Lower lobe of right lung (tissue), 2 donors: ENCODE data around the gene LRRN4CL. TPM values are rescaled to one million over a fixed set of nuclear protein-coding genes. Genes with fewer than 3 reads are reported as not detected.
A peak's percentile ranks its signal among the peaks of the same experiment; 100 is the strongest.

ENCODE experiments used
- ATAC-seq, 2 donors: fragments of 200-7000 bp; cut with Tn5 transposase; one replicate each; pipeline ENCODE4 v1.9.1; 2020 to 2022; ENCODE audit warnings: mild to moderate bottlenecking in 2 of 2, moderate library complexity in 2 of 2
- DNase-seq: peaks from one replicate; pipeline ENCODE4 v3.0.0-alpha.2; 2020
- H3K27ac ChIP-seq: fragments of 200-600 bp; one replicate; pipeline ENCODE4 v1.8.0; 2022
- H3K27me3 ChIP-seq: fragments of 200-600 bp; one replicate; pipeline ENCODE4 v1.8.0; 2022; ENCODE audit warnings: low read depth
- H3K36me3 ChIP-seq: fragments of 200-600 bp; one replicate; pipeline ENCODE4 v1.8.0; 2022; ENCODE audit warnings: mild to moderate bottlenecking
- H3K4me1 ChIP-seq: fragments of 200-600 bp; one replicate; pipeline ENCODE4 v1.8.0; 2022
- H3K4me3 ChIP-seq: fragments of 200-600 bp; one replicate; pipeline ENCODE4 v1.8.0; 2022; ENCODE audit warnings: mild to moderate bottlenecking
- H3K9me3 ChIP-seq: fragments of 200-600 bp; one replicate; pipeline ENCODE4 v1.8.0; 2022
- intact Hi-C: fragments of 100-400 bp; cut with DNase I; formaldehyde crosslinking; loops from one replicate; pipeline ENCODE4 v1.11.0; 2022
- total RNA-seq: library from RNA; stranded (reverse); fragmentation: NEBNext Ultra II Directional; extraction: Animal tissue kit (Norgen Biotek cat#: 25700); gene quantifications from one replicate; pipeline ENCODE4 v1.2.1, GENCODE V29; 2021
- TF ChIP-seq, protein P1 (sequence below): fragments of 200-600 bp; IDR thresholded peaks from one replicate; pipeline ENCODE4 v1.8.0; 2022; ENCODE audit warnings: antibody characterized with exemption, mild to moderate bottlenecking
- donor health status: DM: no; HTN: yes; CAD: no; lungs with severe emphysema.

The LRRN4CL gene
- total RNA-seq, 1 donor from 2014 or later: 3.4 TPM

DNA sequence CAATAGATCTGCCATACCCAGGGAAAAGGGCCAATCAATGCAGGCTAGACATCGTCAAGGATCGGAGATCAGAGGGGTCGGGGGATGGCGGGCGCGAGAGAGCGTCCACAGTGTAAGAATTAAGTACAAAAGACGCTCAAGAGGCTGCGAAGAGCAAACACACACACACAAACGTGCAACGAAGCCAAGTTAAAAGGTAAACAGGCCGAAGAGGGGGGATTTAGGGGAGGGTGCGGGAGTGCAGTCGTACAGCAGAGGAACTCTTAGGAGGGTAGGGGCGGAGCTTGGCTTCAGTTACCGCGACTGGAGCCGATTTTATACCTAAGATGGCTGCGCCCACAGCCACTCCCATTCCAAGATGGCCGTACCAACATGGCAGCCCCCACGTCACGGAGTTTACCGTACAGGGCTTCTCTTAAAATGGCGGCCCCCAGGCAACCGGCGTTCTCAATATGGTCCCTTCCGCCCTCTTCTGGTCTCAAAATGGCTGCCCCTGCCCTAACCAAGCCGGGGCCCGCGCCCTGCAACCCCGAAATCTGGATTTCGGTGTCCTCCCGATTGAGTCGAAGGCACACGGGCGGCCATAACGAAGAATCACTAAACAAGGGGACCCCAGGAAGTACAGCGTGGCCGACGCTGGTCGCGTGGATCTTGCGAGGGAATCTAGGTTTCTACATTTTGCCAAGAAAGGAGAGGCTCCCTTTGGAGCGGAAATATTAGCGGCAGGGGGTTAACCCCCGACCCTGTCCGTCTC lies 20.1 kb upstream of the LRRN4CL start:
- Histone ChIP-seq H3K4me3 (peak overlapping the region; percentile 61), H3K27ac (peak overlapping the region; percentile 95), H3K9me3 (no peaks in the 10 kb centered on the region), H3K27me3 (no peaks in the 10 kb centered on the region), H3K4me1 (peaks cover 46% of the 10 kb centered on the region), H3K36me3 (peaks cover 41% of the 10 kb centered on the region)
- intact Hi-C loops: no loop called here
- DNase-seq (peak; percentile 99), ATAC-seq (peak; percentile 90 to 92)
- TF ChIP-seq, protein P1, sequence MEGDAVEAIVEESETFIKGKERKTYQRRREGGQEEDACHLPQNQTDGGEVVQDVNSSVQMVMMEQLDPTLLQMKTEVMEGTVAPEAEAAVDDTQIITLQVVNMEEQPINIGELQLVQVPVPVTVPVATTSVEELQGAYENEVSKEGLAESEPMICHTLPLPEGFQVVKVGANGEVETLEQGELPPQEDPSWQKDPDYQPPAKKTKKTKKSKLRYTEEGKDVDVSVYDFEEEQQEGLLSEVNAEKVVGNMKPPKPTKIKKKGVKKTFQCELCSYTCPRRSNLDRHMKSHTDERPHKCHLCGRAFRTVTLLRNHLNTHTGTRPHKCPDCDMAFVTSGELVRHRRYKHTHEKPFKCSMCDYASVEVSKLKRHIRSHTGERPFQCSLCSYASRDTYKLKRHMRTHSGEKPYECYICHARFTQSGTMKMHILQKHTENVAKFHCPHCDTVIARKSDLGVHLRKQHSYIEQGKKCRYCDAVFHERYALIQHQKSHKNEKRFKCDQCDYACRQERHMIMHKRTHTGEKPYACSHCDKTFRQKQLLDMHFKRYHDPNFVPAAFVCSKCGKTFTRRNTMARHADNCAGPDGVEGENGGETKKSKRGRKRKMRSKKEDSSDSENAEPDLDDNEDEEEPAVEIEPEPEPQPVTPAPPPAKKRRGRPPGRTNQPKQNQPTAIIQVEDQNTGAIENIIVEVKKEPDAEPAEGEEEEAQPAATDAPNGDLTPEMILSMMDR: no peak

DNA sequence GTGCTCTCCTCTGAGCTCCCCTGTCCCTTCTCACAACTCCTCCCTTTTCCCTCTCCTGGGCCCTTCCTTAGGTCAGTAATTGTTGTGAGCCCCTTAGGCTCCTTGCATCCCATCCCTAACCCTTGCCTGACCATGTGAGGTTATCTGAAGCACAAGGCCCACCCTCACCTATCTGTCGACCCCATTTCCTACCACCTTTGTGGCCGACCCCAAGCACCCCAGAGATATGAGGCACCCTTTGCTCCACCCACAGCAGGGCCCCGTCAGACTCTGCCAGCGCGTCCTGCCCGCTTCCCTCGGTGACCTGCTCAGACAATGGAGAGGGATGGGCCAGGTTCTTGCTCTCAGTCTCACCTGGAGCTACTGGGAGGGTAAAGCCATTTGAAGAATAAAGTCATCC lies 19.5 kb upstream of the LRRN4CL start:
- Histone ChIP-seq H3K9me3 (no peaks in the 10 kb centered on the region), H3K36me3 (peaks cover 35% of the 10 kb centered on the region), H3K4me1 (peaks cover 46% of the 10 kb centered on the region), H3K27ac (peak overlapping the region; percentile 95), H3K4me3 (peak overlapping the region; percentile 61), H3K27me3 (no peaks in the 10 kb centered on the region)
- intact Hi-C loops: no loop called here
- ATAC-seq (peak; percentile 1 to 7), DNase-seq (no peak)
- TF ChIP-seq, protein P1: no peak

DNA sequence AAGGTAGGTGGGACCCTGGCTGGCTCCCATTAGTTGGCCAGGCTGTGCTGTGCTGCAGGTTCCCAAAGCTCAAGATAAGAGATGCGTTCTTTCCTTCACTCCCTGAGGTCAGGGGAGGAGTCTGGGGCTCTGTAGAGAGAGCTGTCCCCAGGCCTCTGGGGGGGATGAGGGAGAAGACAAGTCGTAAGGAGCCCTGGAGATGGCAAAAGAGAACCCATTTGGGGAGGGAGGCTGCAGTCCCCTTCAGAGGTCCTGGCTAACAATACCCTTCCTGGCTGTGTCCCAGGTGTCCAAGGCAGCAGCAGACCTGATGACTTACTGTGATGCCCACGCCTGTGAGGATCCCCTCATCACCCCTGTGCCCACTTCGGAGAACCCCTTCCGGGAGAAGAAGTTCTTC lies 19.1 kb upstream of the LRRN4CL start:
- no peak for ATAC-seq
- Histone ChIP-seq H3K27ac (peak overlapping the region; percentile 95), H3K9me3 (no peaks in the 10 kb centered on the region), H3K4me3 (peak overlapping the region; percentile 61), H3K4me1 (peaks cover 45% of the 10 kb centered on the region), H3K36me3 (peaks cover 31% of the 10 kb centered on the region), H3K27me3 (no peaks in the 10 kb centered on the region)
- DNase-seq: no peak
- TF ChIP-seq, protein P1: no peak
- intact Hi-C loops: no loop called here

DNA sequence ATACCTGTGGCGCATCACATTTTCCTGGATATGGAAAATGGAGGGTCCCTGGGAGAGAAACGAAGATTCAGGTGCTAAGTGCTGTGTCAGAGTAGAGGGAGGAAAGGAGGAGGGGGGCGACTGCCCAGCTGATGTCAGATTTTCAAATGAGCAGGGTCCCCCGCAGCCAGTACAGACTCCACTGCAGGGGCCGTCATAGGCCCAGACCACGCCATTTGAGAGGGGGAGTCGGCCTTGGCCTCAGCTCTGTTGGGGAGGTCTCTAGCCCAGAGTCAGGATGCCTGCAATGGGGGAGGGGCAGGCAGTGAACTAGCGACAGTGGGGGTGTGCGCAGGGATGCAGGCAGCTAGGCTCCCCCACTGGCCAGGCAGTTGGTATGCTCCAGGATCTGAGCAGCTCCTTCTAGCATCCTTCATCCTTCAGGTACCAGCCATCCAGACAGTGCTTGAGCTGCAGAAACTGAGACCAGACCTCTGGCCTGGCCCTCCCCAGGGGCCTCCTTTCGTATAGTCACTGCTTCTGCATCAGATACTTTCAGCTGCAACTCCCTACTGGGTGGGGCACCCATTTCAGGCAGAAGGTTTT lies 18.0 kb upstream of the LRRN4CL start, which contains the start of the genes BSCL2 and GNG3:
Gene BSCL2, minus strand, starts transcription at position 148 of the 585 bp plus-strand sequence. CDS start 229 bp downstream, outside the sequence.
Gene GNG3, plus strand, starts transcription at position 400 of the 585 bp plus-strand sequence. CDS start 620 bp downstream, outside the sequence.
- peak within 1 kb of the TSS; percentile 95 for H3K27ac ChIP-seq
- H3K36me3 ChIP-seq: peaks cover 21% of the 10 kb centered on the region
- H3K4me1 ChIP-seq: peaks cover 35% of the 10 kb centered on the region
- H3K27me3 ChIP-seq: no peaks in the 10 kb centered on the region
- peak within 1 kb of the TSS; percentile 90 for H3K4me3 ChIP-seq
- TF ChIP-seq, protein P1: no peak
- H3K9me3 ChIP-seq: no peaks in the 10 kb centered on the region
- no peak for DNase-seq
- ATAC-seq: no peak
- intact Hi-C loops: no loop called here

DNA sequence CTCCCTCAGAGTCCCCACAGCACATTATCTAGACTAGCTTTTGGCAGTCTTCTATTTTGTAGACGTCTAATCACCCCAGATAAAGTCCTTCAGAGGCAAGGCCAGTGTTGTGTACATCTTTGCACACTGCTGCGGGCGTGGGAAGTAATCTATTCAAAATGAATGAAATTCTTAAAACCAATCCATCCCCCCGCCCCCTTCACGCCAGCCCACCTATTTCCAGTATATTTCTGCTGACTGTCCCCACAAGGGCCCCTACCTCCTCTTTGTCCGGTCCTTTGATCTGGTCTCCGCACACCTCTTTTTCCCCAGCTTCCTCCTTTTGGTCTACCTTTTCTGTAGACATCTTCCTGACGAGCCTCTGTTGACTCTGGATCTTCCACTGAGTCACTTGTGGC lies 17.5 kb upstream of the LRRN4CL start:
- H3K4me1 ChIP-seq: peaks cover 35% of the 10 kb centered on the region

More for the DNA sequence above, 17.5 kb upstream of the LRRN4CL start:
- TF ChIP-seq, protein P1: no peak
- DNase-seq (no peak), ATAC-seq (no peak)
- peaks cover 15% of the 10 kb centered on the region for H3K36me3 ChIP-seq
- H3K9me3 ChIP-seq: no peaks in the 10 kb centered on the region
- peak overlapping the region; percentile 90 for H3K4me3 ChIP-seq
- H3K27me3 ChIP-seq: no peaks in the 10 kb centered on the region
- intact Hi-C loops: no loop called here
- peak overlapping the region; percentile 91 for H3K27ac ChIP-seq
